Neuronal stem cell (in vitro differentiated cells): Measurements from ENCODE around the gene DDX46.
A peak's percentile ranks its signal among the peaks of the same experiment; 100 is the strongest.

Experiments
- DNase-seq: peaks from one replicate; pipeline ENCODE4 v3.0.0-alpha.2; 2013; ENCODE audit warnings: low spot score
- H2AFZ ChIP-seq: one replicate; pipeline ENCODE4 v1.6.1; 2013; ENCODE audit warnings: mild to moderate bottlenecking, low read length, inconsistent platforms
- H2AK5ac ChIP-seq: 2 replicates; pipeline ENCODE4 v1.6.1; 2013; ENCODE audit warnings: low read depth, mild to moderate bottlenecking, inconsistent platforms, low read length, moderate library complexity, mixed read lengths
- H2BK120ac ChIP-seq: 2 replicates; pipeline ENCODE4 v1.6.1; 2013; ENCODE audit warnings: low read depth, mild to moderate bottlenecking, inconsistent platforms, low read length, moderate library complexity, mixed read lengths
- H2BK12ac ChIP-seq: one replicate; pipeline ENCODE4 v1.6.1; 2013; ENCODE audit warnings: low read length, inconsistent platforms
- H2BK15ac ChIP-seq: 2 replicates; pipeline ENCODE4 v1.6.1; 2013; ENCODE audit warnings: mild to moderate bottlenecking, low read length, inconsistent platforms, mixed read lengths
- H2BK5ac ChIP-seq: one replicate; pipeline ENCODE4 v1.6.1; 2013; ENCODE audit warnings: inconsistent platforms, mild to moderate bottlenecking, low read length, moderate library complexity
- H3K14ac ChIP-seq: one replicate; pipeline ENCODE4 v1.6.1; 2013; ENCODE audit warnings: low read length, inconsistent platforms
- H3K18ac ChIP-seq: 2 replicates; pipeline ENCODE4 v1.6.1; 2013; ENCODE audit warnings: low read length, inconsistent platforms
- H3K23ac ChIP-seq: 2 replicates; pipeline ENCODE4 v1.6.1; 2013; ENCODE audit warnings: low read depth, mild to moderate bottlenecking, mixed read lengths, low read length, inconsistent platforms; ENCODE audit not compliant: poor library complexity
- H3K27ac ChIP-seq: replicated peaks from 3 replicates; pipeline ENCODE4 v1.5.1; 2013; ENCODE audit warnings: low read length, inconsistent platforms
- H3K27me3 ChIP-seq, 3 experiments: 2 replicates each; pipeline ENCODE4 v1.6.1; 2013; ENCODE audit warnings: low read length in 3 of 3, mild to moderate bottlenecking in 2 of 3, inconsistent platforms in 1 of 3, low read depth in 1 of 3, mixed read lengths in 1 of 3, moderate library complexity in 1 of 3; ENCODE audit not compliant: control insufficient read depth in 3 of 3, insufficient read depth in 3 of 3
- H3K36me3 ChIP-seq, 2 donors: replicated peaks in 1 of 2; 2 replicates each; pipeline ENCODE4 v1.6.1; 2013; ENCODE audit warnings: low read length in 2 of 2; ENCODE audit not compliant: control insufficient read depth in 2 of 2, insufficient read depth in 2 of 2
- H3K4ac ChIP-seq: 2 replicates; pipeline ENCODE4 v1.6.1; 2013; ENCODE audit warnings: inconsistent platforms, mild to moderate bottlenecking, low read length, moderate library complexity
- H3K4me1 ChIP-seq, 2 donors: 1 replicate in 1 of 2; 2 replicates in 1 of 2; pipeline ENCODE4 v1.6.1; 2013; ENCODE audit warnings: low read length in 2 of 2, low read depth in 1 of 2; ENCODE audit not compliant: control insufficient read depth in 2 of 2, insufficient read depth in 1 of 2
- H3K4me2 ChIP-seq: one replicate; pipeline ENCODE4 v1.6.1; 2013; ENCODE audit warnings: mild to moderate bottlenecking, low read length, inconsistent platforms; ENCODE audit not compliant: insufficient read depth, poor library complexity, severe bottlenecking
- H3K4me3 ChIP-seq, 2 donors: 2 replicates each; pipeline ENCODE4 v1.5.1; 2013; ENCODE audit warnings: low read length in 2 of 2, mild to moderate bottlenecking in 2 of 2, inconsistent platforms in 1 of 2, moderate library complexity in 1 of 2
- H3K79me1 ChIP-seq: one replicate; pipeline ENCODE4 v1.6.1; 2013; ENCODE audit warnings: low read depth, mild to moderate bottlenecking, inconsistent platforms, low read length, moderate library complexity
- H3K9ac ChIP-seq: one replicate; pipeline ENCODE4 v1.6.1; 2013; ENCODE audit warnings: mild to moderate bottlenecking, low read depth, low read length, inconsistent platforms; ENCODE audit not compliant: poor library complexity
- H3K9me3 ChIP-seq, 2 donors: replicated peaks in 1 of 2; 2 replicates each; pipeline versions ENCODE3 to v1.6.1; 2013; ENCODE audit warnings: low read length in 2 of 2, mild to moderate bottlenecking in 2 of 2, inconsistent platforms in 1 of 2, low read depth in 1 of 2, mixed read lengths in 1 of 2, moderate library complexity in 1 of 2; ENCODE audit not compliant: control insufficient read depth in 2 of 2, insufficient read depth in 1 of 2
- H4K8ac ChIP-seq: one replicate; pipeline ENCODE4 v1.6.1; 2013; ENCODE audit warnings: low read depth, mild to moderate bottlenecking, inconsistent platforms, low read length, moderate library complexity
- H4K91ac ChIP-seq: one replicate; pipeline ENCODE4 v1.6.1; 2013; ENCODE audit warnings: low read length, low read depth, mild to moderate bottlenecking, inconsistent platforms; ENCODE audit not compliant: poor library complexity
- WGBS, 2 donors: extraction: QIAGEN DNeasy Blood & Tissue Kit; methylation state at CpG; one replicate each; pipeline ENCODE4 v1.1.7; 2013; ENCODE audit warnings: missing lambda C conversion rate in 2 of 2, mixed read lengths in 1 of 2; ENCODE audit not compliant: insufficient read length in 2 of 2, insufficient replicate concordance in 1 of 2; ENCODE audit errors: extremely low coverage in 2 of 2; 5-methylcytosine and 5-hydroxymethylcytosine counted together

The DDX46 gene

DNA sequence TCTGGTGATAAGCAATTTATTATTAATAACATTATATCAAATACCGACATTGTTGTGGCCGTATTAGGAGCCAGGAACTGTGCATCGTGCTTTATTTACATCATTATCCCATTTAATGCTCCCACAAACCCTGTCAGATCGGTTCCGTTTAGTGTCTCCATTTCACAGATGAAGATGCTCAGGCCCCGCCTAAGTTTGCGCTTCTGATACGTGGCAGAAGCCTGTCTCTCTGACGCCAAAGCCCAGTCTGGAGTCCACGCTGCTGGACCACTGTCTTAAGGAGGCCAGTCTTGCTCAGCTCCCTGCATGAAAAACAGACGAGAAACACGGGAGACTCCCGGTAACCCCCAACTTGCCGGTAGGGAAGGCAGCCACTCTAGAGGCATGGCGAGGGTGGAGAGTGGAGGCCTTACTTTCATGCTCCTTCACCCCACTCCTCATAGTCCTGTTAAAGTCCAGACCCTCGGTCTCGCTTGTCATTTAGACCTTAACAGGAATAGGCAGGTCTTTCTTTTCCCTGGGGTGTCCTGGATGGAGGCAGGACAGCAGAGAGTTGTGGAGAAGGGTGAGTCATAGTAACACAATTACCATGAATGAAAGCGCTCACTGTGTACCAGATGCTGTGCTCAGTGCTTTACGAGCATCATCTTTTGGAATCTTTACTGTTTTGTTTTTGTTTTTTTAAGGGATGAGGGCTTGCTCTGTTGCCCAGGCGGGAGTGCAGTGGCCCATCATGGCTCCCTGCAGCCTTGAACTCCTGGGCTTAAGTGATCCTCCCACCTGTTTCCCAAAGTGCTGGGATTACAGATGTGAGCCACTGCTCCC, 116.5 kb downstream of the DDX46 start:
- no peak overlapping the region for H4K91ac ChIP-seq
- no peak overlapping the region for H2AK5ac ChIP-seq
- peak overlapping the region; percentile 79 for H3K4me2 ChIP-seq
- H3K9ac ChIP-seq = peak overlapping the region; percentile 99
- no peak overlapping the region for H3K14ac ChIP-seq
- H3K27me3 ChIP-seq = no peaks in the 10 kb centered on the region
- H3K36me3 ChIP-seq = peaks cover 0 to 4% of the 10 kb centered on the region in 2 donors
- no peak overlapping the region for H2BK12ac ChIP-seq
- peak overlapping the region; percentile 1 for H3K18ac ChIP-seq
- DNase-seq = no peak
- peak overlapping the region; percentile 89 for H2AFZ ChIP-seq
- H3K4ac ChIP-seq = no peak overlapping the region
- H3K27ac ChIP-seq = no peak overlapping the region
- H3K4me1 ChIP-seq = peaks cover 0 to 4% of the 10 kb centered on the region in 2 donors
- H2BK15ac ChIP-seq = no peak overlapping the region
- H2BK5ac ChIP-seq = no peak overlapping the region
- no peak overlapping the region for H2BK120ac ChIP-seq
- peak overlapping the region; percentile 79 to 92 for H3K4me3 ChIP-seq
- H3K79me1 ChIP-seq = no peaks in the 10 kb centered on the region
- no CpG with 5 or more reads among the region's 20 CpGs for WGBS, 2 donors
- no peaks in the 10 kb centered on the region for H3K9me3 ChIP-seq
- no peak overlapping the region for H3K23ac ChIP-seq
- no peak overlapping the region for H4K8ac ChIP-seq

DNA sequence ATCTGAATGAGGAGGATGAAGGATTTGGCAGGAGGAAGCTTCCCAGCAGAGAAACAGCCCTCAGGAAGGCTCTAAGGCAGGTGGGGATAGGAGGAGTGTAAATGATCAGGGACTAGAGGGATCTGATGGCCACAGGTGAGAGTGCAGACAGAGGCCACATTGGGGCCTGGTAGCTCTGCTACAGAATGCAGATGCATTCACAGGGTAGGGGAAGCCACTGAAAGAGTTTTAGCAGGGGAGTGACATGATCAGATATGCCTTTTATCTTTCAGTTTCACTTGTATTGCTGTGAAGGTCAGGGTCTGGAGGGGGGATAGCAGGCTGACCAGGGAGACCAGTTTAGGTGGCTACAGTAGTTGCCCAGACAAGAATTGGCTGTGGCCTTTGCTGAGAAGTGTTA, 118.6 kb downstream of the DDX46 start:
- no peak overlapping the region for H3K4me2 ChIP-seq
- H3K36me3 ChIP-seq = peaks cover 0 to 4% of the 10 kb centered on the region in 2 donors
- H4K91ac ChIP-seq = no peak overlapping the region
- H4K8ac ChIP-seq = no peak overlapping the region
- H2BK15ac ChIP-seq = no peak overlapping the region
- no peak overlapping the region for H3K18ac ChIP-seq
- H2AK5ac ChIP-seq = no peak overlapping the region
- H3K4me3 ChIP-seq = no peak overlapping the region
- H3K14ac ChIP-seq = no peak overlapping the region
- H2BK5ac ChIP-seq = no peak overlapping the region
- no peak overlapping the region for H3K4ac ChIP-seq
- no peaks in the 10 kb centered on the region for H3K79me1 ChIP-seq
- H3K27ac ChIP-seq = no peak overlapping the region
- no peak overlapping the region for H2BK12ac ChIP-seq
- H3K9ac ChIP-seq = no peak overlapping the region
- no peak overlapping the region for H3K23ac ChIP-seq
- peaks cover 0 to 4% of the 10 kb centered on the region in 2 donors for H3K4me1 ChIP-seq
- H2BK120ac ChIP-seq = no peak overlapping the region
- no peaks in the 10 kb centered on the region for H3K9me3 ChIP-seq
- no peak overlapping the region for H2AFZ ChIP-seq
- no peaks in the 10 kb centered on the region for H3K27me3 ChIP-seq
- no peak for DNase-seq

DNA sequence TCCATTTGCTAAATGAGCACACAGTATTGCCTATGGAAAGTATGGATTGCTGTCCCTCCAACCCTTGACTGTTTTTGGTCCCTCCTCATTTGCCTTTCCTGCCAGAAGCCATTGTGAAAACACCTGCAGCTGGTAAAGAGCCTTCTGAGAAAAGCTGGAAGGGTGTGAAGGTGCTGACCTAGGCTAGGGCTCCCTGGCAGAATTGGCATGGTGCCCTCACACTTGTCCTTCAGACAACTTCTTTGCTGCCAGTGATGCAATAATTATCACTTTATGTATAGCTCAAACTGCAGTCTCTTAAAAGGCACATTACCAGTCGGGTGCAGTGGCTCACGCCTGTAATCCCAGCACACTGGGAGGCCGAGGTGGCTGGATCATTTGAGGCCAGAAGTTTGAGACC, 119.8 kb downstream of the DDX46 start:
- Histone ChIP-seq H4K91ac (no peak overlapping the region), H3K9me3 (no peaks in the 10 kb centered on the region), H3K4ac (no peak overlapping the region), H3K27ac (no peak overlapping the region), H3K4me3 (no peak overlapping the region), H4K8ac (no peak overlapping the region), H3K4me2 (no peak overlapping the region), H3K27me3 (no peaks in the 10 kb centered on the region), H3K4me1 (peaks cover 0 to 4% of the 10 kb centered on the region in 2 donors), H2BK5ac (no peak overlapping the region), H3K18ac (no peak overlapping the region), H2AFZ (no peak overlapping the region), H3K23ac (no peak overlapping the region), H3K9ac (no peak overlapping the region), H3K14ac (no peak overlapping the region), H2BK120ac (no peak overlapping the region), H3K36me3 (peaks cover 0 to 4% of the 10 kb centered on the region in 2 donors), H2BK15ac (no peak overlapping the region), H2AK5ac (no peak overlapping the region), H2BK12ac (no peak overlapping the region), H3K79me1 (no peaks in the 10 kb centered on the region)
- no peak for DNase-seq
- no CpG with 5 or more reads among the region's 3 CpGs for WGBS, 2 donors

DNA sequence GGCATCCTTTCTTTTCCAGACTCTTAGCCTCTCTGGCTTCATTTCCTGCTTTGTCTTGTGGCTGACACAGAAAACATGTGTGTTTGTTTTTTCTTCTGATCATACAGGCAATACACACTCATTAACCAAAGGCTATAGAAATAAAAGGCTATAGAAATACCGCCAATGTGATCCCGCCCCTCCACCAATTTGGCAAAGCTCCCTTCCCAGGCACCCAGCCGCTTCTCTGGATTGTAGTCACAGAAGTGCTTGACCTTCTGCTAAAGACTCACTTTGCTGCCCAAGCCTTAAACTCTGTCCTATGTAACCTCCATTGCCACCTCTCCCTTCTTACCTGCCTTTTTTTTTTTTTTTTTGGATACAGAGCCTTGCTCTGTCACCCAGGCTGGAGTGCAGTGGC, 120.9 kb downstream of the DDX46 start:
- Histone ChIP-seq H3K4ac (no peak overlapping the region), H4K91ac (no peak overlapping the region), H2BK5ac (no peak overlapping the region), H3K27ac (no peak overlapping the region), H2BK12ac (no peak overlapping the region), H3K27me3 (no peaks in the 10 kb centered on the region), H3K4me3 (no peak overlapping the region), H3K4me2 (no peak overlapping the region), H2AK5ac (no peak overlapping the region), H3K9ac (no peak overlapping the region), H3K4me1 (peaks cover 0 to 2% of the 10 kb centered on the region in 2 donors), H3K9me3 (no peaks in the 10 kb centered on the region), H3K14ac (no peak overlapping the region), H3K79me1 (no peaks in the 10 kb centered on the region), H3K18ac (no peak overlapping the region), H3K36me3 (peaks cover 0 to 4% of the 10 kb centered on the region in 2 donors), H2BK120ac (no peak overlapping the region), H4K8ac (no peak overlapping the region), H2BK15ac (no peak overlapping the region), H3K23ac (no peak overlapping the region), H2AFZ (no peak overlapping the region)
- WGBS, 2 donors = no CpG with 5 or more reads among the region's 3 CpGs
- DNase-seq = no peak
